B cell (primary cell): ENCODE measurements around the gene MYL11.

Source experiments
- CTCF ChIP-seq: fragments of 200-600 bp; IDR thresholded peaks from one replicate; pipeline ENCODE4 v1.8.0; 2022; ENCODE audit warnings: antibody characterized with exemption, mild to moderate bottlenecking
- EZH2 ChIP-seq: IDR thresholded peaks from 2 replicates; pipeline ENCODE4 v1.6.1; 2012; ENCODE audit warnings: borderline replicate concordance, low read depth, mild to moderate bottlenecking, moderate library complexity, low read length; ENCODE audit not compliant: insufficient read depth, poor library complexity, severe bottlenecking

DNA sequence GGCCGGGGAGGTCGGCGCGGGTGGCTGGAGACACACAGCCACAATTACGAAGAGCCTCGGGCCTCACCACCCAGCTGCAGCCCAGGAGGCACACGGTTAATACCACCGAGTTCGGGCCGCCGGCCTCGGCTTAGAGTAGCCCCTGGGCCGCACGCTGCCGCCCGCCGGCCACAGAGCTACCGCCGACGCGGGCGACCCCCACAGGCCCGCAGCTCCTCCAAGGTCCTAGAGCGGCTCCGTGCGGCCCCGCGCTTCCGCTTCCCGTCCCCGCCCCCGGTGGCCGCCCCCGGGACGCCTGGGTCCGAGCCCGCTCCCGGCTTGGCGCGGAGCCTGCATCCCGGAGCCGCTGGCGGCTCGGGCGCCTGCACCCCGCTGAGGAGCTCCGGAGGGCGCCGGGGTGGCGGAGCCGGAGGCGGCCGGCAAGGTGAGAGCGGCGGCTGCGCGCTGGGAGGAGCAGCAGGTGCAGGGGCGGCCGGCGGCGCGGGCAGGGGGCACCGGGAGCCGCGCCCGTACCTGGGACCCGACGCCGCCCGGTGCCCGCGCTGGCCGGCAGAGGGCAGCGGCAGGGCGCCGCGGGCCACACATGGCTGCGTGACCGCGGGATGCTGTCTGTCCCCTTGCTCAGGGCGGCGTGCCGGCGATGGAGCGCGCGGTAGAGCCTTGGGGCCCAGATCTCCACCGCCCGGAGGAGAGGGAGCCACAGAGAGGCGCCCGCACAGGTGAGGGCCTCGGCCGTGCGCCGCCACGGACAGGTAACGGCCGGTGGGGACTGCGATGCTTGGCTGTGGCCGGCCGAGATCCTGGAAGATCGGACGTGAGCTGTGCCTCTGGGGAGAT is 20.8 kb downstream of the MYL11 start, which contains the start of gene ZNF48:
- TF ChIP-seq CTCF (peak; percentile 26), EZH2 (no peak)
